ENCODE measurements around the gene ZNF407. TPM values are rescaled to one million over a fixed set of nuclear protein-coding genes. Genes with fewer than 3 reads are reported as not detected.

ZNF407 gene
- total and polyA plus RNA-seq, 3 donors from 2014 or later, result 10.9 to 35.9 (median 30.8) TPM

- no peaks in the 10 kb centered on the region for H3K27me3 ChIP-seq
- no peak overlapping the region for H3K27ac ChIP-seq
- intact Hi-C loops (cut with DNase I; ENCODE audit: low total_unique reads), result no loop called here
- no peak for TF ChIP-seq POLR2A (IDR thresholded peaks at IDR 0.05)
- no peak for TF ChIP-seq CTCF (IDR thresholded peaks at IDR 0.05)
- H3K4me3 ChIP-seq, result no peak overlapping the region
- H3K9me3 ChIP-seq, result no peaks in the 10 kb centered on the region
- no peak for DNase-seq
- no peaks in the 10 kb centered on the region for H3K4me1 ChIP-seq
- no peaks in the 10 kb centered on the region for H3K36me3 ChIP-seq (ENCODE audit: low read depth, missing control alignments)
- 69 to 85% methylated on average over 2 of the region's 2 CpGs for WGBS, 2 donors
These were observed 405.4 kb downstream of the ZNF407 start for GRCh38 chr18:75003039-75003438.

GRCh38 chr18:75003764-75004690 lies 406.4 kb downstream of the ZNF407 start:
- WGBS, 2 donors, result 91 to 93% methylated on average over 23 of the region's 23 CpGs

GRCh38 chr18:75005626-75006025 lies 408.0 kb downstream of the ZNF407 start:
- no peaks in the 10 kb centered on the region for H3K4me1 ChIP-seq
- no peak overlapping the region for H3K27ac ChIP-seq
- no peaks in the 10 kb centered on the region for H3K27me3 ChIP-seq
- TF ChIP-seq CTCF (IDR thresholded peaks at IDR 0.05), result no peak
- TF ChIP-seq POLR2A (IDR thresholded peaks at IDR 0.05), result no peak
- H3K4me3 ChIP-seq, result no peak overlapping the region
- WGBS, 2 donors, result 58 to 75% methylated on average over 8 of the region's 8 CpGs
- no peaks in the 10 kb centered on the region for H3K36me3 ChIP-seq (ENCODE audit: low read depth, missing control alignments)
- intact Hi-C loops (cut with DNase I; ENCODE audit: low total_unique reads), result no loop called here
- no peak for DNase-seq
- H3K9me3 ChIP-seq, result no peaks in the 10 kb centered on the region

More at GRCh38 chr18:75003764-75004690, 406.4 kb downstream of the ZNF407 start:
- H3K4me1 ChIP-seq, result no peaks in the 10 kb centered on the region
- intact Hi-C loops (cut with DNase I; ENCODE audit: low total_unique reads), result no loop called here
- no peaks in the 10 kb centered on the region for H3K36me3 ChIP-seq (ENCODE audit: low read depth, missing control alignments)
- H3K27ac ChIP-seq, result no peak overlapping the region
- no peaks in the 10 kb centered on the region for H3K27me3 ChIP-seq
- H3K4me3 ChIP-seq, result no peak overlapping the region
- TF ChIP-seq POLR2A (IDR thresholded peaks at IDR 0.05) (no peak), CTCF (IDR thresholded peaks at IDR 0.05) (no peak)
- no peak for DNase-seq
- no peaks in the 10 kb centered on the region for H3K9me3 ChIP-seq

- Histone ChIP-seq H3K27me3 (no peaks in the 10 kb centered on the region), H3K4me3 (no peak overlapping the region), H3K9me3 (no peaks in the 10 kb centered on the region), H3K27ac (no peak overlapping the region), H3K4me1 (no peaks in the 10 kb centered on the region), H3K36me3 (ENCODE audit: low read depth, missing control alignments) (no peaks in the 10 kb centered on the region)
- intact Hi-C loops (cut with DNase I; ENCODE audit: low total_unique reads), result no loop called here
- WGBS, 2 donors, result 90 to 97% methylated on average over 5 of the region's 5 CpGs
- TF ChIP-seq CTCF (IDR thresholded peaks at IDR 0.05) (no peak), POLR2A (IDR thresholded peaks at IDR 0.05) (no peak)
- DNase-seq, result no peak
These were observed 410.5 kb downstream of the ZNF407 start for GRCh38 chr18:75008186-75008585.

Measured in testis (tissue), 3 donors.